NCI-H128 (cell line): ENCODE data around the gene ITGB5.

Experiments used
- DNase-seq: peaks from one replicate; lab custom pipeline; 2025; ENCODE audit not compliant: unreplicated experiment; lab: John Stamatoyannopoulos, UW

The ITGB5 gene

DNA sequence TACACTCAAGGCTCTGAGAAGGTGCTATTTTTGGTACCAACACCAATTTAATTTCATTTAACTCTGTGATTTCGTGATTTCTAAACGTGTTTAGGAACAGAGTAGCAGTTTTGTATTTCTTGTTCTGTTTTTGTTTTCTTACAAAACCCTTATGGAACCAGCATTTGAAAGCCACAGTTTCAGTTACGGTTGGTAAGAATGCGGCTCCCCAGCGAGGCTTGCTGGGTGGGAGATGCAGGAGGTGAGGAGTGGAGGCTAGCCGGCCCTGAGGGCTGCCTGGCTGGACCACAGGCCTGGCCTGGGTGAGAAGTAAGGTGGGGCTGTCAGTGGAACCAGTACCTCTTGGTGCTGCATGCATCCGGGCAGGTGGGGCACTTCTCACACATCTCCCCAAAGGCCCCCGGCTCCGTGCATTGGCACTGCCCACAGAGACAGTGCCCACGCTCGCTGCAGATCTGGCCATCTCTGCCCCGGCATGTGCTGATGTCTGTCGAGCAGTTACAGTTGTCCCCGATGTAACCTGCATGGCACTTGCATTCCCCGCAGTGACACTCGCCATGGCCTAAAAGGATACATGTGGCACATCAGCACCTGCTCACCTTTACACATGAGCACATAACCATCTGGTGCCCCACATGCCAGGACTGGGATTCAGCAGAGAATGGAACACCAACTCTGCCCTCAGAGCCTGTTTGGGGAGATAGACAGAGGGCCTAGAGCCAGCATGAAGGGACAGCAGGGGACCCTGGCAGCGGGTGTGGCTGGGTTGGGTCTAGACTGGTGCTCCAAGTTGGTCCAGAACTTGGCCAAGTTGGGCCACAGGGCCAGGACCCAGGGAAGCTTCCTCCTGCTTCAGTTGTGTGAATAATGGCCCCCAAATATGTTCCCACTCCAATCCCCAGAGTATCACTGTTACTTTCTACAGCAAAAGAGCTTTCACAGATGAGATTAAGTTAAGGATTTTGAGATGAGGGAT is 113.5 kb downstream of the ITGB5 start:
- no peak for DNase-seq

DNA sequence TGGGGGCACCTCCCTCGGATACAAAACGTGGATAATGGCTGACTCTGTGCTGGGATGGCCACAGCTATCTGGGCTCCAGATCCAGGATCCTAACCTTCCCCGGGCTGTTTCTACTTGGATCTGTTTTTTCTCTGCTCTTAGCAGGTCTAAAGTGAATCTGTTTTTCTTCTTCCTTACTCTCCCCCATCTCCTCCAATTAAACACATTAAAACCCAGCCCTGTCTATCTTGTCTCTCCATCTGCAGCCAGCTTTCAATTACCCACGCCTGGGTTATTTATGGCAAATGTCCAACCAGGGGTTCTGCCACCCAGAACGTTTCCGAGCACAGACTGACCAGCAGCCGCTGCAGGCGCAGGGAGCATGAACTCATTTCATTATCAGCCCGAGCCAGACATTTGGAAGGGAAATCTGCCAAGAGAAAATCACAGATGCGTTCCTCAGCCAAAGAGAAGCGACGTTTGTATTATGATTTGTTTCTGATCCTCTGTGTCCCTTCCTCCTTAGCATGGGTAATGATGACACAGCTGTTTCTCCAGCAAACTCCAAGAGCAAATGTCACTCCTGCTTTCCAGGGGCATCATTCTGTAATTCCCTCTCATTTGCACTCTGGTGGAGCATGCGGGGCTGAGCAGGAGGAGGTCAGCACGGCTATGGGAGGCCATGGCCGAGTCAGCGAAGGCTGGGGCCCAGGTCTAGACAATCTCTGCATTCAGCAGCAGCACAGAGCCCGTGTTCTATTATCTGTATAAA is 114.9 kb downstream of the ITGB5 start:
- DNase-seq: no peak

DNA sequence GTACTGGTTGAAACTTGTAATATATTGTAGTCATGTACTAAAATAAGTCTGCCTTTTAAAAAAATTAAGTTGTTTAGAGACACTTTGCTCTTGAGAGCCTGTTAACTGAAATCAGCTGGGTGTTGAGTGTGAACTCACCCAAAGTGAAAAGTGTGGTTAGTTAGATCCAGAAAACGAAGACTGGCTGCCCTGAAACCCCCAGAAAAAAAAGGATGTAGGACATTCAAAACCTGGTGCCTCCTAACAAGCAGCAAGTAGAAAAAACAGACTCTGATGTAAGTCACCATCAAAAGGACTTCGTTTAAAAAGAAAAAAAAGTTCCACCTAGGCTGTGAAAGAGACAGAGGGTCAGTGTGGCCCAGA is 116.1 kb downstream of the ITGB5 start:
- DNase-seq: no peak

DNA sequence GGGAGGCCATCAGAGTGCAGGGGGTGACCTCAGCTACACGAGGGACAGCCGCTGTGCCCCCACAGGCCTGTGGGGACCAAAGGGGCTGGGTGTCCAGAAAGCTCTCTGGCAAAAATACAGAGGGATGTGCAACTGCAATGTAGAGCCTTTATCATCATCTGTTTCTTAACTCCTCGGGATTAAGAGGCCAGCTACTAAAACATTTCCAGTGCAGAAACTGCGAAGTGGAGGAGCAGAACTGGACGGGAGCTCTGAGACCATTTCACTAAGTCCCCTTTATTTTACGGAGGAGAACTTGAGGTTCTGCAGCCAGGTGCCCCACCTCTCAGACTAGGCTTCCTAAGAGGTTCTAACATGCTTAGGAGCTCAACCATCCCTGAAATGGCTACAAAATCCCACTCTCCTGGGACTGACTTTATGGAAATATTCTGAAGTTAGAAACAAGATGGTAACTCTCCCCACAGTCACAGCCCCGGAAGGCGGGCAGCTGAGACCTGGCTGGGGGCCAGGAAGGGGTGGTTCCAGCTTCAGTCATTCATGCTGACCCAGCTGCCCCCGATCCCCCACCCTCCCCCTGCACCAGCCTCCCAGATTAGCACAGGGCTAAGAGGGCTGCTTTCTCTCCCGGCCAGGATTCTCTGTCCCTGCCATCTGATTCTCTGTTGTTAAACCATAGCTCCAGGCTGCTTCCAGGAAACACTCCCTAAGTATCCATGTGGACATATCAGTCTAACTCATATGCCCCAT is 116.7 kb downstream of the ITGB5 start:
- DNase-seq: no peak

DNA sequence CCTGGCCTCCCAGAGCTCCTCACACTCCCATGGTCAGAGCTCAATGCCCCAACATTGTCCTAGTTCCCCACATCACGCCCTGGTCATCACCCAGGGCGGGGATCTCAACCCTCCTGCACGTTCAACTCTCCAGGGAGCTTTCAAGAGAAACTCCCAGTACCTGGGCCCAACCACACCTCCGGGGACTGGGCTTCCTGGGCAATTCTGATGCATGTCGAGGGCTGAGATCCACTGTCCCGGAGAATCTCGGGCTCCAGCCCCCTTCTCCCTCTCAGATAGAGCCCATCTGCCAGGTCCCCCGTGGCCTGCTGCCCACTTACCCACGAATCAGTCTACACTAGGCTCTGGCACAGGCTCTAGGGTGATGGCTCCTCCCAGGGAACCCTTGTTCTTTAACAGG is 117.7 kb downstream of the ITGB5 start:
- DNase-seq: no peak

DNA sequence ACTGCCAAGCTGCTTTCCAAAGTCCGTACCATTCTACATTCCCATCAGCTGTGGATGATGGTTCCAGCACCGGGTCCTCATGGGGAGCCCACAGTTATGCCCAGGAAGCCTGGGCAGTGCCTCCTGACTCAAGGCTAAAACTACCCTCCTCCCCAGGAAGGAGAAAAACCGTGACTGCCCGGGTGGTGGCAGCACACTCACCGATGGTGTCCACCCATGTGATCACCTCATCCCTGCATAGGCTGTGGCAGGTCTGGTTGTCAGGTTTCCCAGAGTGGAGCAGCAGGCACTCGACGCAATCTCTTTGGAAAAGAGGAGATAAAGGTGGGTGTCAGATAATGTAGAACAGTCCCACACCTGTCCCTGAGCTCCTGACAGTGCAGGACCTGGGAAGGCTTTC is 118.4 kb downstream of the ITGB5 start:
- DNase-seq: no peak

DNA sequence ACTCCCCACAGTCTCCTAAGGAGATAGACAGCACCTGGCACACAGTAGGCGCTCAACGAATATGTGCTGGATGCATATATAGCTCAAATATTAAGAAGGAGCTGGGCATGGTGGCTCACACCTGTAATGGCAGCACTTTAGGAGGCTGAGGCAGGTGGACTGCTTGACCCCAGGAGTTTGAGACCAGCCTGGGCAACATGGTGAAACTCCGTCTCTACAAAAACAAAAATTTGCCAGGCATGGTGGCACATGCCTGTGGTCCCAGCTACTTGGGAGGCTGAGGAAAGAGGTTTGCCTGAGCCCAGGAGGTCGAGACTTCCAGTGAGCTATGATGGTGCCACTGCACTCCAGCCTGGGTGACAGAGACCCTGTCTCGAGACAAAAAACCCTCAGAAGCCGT is 119.5 kb downstream of the ITGB5 start:
- no peak for DNase-seq

DNA sequence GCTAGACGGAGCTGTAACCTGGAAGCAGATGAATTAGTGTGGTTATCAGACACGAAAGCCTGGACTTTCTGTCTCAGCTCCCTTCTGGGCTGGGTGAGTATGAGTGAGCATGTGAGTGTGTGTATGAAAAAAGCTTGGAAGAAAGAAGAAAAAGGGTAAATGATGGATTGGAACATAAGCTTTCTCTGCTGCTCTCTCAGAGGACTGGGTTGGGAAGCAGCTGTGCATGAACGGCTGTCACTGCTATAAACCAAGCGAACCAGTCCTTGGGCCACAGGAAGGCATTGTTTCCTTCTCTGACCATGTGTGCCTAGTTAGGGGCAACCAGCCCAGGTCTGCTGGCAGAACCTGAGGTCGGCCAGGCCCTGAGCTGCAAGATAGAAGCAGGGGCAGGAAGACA is 119.9 kb downstream of the ITGB5 start:
- DNase-seq: no peak

DNA sequence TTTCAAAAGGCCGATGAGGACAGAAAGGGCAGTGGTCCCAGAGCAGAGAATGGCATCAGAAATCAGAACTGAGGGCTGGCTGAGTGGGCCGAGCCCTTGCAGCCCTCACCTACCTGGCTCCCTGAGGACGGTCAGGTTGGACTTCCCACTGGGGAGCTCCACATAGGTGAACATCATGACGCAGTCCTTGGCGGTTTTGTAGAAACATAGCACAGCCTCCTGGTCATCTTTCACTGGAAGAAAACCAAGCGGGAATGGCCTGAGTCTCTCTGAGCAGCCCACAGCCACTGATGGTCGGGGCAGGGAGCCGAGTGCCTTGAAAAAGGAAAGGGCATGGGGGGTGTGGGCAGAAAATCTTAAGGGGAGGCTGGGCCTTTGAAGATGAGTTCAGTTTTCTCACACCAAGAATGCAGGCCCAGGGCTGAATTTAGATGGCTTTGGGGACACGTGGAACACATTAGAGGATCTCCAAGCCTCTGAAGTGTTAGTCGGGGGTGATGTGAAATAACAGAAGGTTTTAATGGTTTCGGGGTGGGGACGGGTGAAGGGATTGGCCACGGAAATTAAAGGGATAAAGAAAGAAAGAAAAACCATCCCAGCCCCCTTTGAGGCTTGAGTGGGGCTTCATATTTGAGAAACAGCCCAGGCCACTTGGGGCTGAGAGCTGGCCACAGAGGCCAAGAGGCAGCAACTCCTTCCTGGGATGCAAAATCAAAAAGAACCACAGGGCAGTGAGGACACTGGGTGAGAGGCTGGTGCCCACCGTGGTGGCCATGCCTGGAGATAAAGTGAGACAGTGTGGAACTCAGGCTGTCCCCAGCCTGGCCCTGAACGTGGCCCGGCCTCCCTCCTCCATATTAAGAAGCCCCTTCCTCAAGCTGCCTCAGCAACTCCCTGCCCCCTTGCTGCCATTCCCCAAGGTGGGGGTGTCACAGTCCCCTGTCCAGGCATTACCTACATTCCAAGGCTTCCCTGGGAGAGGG is 120.8 kb downstream of the ITGB5 start:
- DNase-seq: no peak

DNA sequence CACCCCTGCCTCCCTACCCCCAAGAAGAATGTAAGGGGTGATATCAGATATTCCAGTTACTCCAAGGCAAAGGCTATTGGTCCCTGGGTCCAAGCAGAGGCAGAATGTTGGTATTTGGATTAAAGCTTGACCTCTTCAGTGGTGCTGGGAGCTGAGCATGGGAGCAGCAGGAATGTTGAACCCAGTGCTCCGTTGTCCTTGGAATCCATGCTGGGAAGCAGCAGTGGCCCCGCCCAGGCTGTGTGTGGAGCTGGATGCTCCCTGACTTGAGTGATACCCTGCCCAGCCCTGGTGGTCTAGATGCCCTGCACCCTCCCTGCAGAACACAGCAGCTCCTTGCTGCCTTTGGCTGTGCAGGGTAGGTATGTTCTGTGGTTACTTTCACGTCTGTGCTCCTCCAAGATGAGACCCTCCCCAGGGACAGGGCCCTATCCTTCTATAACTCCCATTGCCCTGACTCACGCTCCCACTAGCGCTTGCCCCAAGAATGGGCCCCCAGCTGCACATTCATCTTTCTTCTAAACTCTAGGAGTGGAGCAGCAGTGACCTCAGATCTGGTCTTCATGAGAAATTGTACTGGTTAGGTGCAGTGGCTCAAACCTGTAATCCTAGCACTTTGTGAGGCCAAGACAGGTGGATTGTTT is 121.8 kb downstream of the ITGB5 start:
- DNase-seq: no peak

DNA sequence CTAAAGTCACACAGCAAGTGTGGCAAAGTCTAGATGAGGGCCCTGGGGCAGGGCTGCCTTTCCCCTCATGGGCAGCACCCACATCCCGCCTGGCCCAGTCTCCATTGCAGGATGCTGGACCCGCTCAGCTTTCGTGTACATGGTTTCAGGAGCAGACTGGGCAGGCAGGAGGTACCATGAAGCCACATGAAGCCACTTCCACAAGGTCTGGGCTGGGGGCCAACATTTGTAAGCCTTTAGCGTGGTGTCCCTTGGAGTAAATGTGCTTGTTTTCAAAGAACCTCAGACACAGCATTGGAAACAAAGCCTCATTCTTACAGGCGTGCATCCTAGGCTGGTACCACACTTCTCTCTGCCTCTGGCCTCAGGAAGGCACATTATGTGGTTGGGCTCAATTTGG is 122.4 kb downstream of the ITGB5 start:
- DNase-seq: no peak

DNA sequence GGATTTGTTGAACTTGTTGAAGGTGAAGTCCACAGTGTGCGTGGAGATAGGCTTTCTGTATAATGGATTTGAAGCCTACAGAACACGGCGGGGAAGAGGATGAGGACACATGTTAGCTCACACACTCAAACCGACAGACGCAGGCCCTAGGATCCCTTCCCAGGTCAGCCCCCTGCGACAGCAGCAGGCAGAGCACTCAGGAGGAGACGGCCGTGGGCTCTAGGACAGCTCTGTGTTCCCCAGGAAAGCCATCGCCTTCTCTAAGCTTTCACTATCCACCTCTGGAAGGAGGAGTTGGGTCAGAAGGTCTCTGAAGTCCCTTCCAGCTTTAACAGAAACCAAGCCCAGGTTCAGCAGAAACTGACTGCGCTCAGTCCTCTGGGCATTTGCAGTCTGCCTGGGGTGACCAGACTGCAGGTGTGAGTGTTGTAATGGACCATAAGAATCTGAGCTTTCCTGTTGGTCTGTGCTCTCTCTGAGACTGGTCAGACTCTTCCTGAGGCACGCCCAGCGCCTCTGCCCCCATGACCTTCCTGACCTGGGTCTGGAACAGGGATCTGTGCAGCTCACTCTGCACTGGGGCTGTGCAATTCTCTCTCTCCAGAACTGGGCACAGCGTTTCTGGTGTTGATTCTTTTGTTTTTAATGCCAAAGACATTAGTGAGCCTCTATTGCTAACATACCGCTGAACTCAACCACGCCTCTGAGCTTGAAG is 123.4 kb downstream of the ITGB5 start:
- no peak for DNase-seq

DNA sequence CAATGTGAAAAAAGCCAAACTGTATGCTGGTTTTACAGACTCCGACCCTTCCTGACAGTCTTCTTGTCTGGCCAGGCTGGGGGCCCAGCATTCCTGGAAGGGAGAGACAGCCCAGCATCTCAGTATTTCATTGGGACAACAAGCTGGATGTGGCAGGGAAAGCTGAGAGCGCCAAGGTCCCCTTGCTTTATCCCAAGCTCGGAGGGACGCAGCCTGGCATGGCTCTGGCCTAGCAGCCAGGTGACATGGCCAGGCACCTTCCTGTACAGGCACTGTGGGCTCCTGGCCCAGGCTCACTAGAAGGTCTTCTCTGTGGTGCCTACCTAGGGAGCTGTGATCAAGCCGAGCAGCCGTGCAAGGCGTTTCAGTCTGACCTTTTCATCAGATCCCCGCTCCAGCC is 124.0 kb downstream of the ITGB5 start:
- DNase-seq: no peak

DNA sequence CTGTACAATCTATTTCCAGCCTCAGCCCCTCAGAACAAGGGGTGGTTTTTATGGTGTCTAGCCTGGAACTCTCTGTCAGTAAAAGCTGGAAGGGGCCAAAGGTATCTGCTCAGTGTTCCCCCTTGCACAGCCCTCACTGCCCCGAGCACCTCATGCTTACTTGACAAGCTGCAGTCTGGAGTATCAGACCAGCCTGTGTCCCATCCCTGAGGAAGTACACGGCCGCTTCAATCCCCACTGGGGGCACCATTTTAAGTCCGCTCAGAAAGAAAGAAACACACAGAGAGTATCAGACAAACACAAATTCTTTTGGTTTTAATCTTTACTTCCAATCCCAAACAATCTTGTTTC is 124.5 kb downstream of the ITGB5 start:
- no peak for DNase-seq

DNA sequence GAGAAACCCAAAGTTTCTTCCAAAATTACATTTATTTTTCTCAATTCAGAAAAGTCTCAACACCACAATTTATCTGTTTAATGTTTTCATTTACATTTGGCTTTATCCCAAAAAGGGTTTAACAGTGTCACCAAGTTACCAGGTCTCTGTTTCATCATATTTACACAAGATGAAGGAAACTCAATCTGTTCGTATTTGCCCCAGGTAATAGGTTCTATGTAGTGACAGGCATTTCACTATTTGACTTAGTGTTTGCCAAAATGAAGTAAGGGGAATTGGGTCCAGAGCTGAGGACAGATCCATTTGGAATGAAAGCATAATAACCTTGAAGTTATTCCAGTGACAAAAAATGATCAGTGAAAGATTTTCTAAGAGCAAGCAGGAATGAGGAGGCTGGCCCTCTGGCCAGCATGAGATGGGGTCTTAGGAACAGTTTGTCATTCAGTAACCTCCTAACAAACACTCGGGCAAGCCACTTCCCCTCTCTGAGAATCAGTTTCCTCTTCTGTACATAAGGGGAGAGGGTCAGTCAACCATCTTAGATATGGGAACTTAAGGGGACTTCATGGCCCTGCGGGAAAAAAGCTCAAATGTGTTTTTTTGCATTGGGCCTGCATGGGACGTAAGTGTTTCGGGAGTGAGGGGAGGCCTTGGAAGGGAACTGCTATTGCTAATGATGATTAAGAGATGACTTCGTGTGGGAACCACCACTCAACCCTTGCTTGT is 125.1 kb downstream of the ITGB5 start:
- DNase-seq: no peak

DNA sequence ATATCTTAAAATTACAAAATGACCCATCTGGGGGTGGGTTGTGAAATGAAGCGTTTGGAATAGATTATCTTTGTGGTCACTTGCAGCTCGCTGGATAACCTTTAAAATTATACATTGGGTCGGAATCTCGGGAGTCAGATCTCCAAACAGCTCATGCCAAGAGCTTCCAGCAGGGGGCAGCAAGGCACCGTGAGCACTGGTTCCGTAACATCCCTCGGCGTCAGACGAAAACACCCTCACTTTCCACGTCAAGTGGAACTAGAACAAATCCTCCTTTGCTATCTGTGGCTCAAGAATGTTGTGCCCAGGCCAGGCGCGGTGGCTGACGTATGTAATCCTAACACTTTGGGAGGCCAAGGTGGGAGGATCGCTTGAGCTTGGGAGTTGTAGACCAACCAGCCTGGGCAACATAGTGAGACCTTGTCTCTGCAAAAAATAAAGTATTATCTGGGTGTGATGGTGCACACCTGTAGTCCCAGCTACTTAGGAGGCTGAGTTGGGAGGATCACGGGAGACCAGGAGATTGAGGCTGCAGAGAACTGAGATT is 125.8 kb downstream of the ITGB5 start:
- peak; percentile 68 for DNase-seq

DNA sequence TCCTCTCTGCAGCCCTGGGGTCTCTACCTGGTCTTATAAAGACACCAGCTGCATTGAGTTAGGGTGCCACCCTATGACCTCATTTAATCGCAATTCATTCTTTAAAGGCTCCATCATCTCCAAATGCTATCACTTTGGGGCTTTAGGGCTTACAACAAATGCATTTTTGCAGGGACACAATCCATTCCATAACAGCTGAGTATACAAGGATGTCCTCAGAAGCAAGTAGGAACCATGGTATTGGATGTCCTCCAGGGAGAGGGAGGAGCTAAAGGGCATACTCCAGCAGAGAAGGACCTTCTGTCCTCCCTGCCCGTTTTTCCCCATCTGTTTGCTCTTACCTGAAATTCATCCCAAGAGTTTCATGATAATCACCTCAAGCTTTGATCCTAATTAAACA is 126.6 kb downstream of the ITGB5 start:
- DNase-seq: no peak

DNA sequence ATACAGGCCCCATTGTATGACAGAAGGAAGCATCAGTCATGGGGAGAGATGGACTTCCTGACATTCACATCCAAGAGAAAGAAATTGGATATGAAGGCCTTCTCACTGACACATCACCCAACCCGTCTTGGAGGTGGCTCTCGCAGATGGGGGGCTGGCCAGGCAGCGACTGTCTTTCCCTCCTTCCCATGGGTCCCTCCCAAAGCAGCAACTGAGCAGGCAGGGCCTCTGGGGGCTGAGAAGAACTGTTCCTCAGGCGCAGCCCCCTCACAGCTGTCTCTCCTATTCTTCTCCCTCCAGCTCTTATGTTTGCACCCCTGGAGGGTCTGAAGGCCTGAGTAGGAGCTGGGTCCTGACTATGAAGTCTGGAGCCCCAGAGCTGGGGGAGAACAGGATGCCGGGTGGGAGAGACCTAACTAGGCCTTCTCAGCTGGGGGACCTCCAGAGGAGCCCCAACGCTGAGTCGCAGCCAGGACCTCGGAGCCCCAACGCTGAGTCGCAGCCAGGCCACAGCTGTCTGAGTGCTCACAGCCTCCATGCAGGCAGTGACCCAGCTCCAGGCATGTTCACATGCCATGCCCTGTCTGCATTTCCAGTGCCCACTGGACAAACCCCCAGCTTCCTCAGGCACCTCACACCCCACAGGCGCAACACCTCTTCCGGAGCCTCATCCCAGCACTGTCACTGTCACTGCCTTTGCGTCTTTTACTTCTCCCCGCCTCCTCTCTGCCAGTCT is 127.3 kb downstream of the ITGB5 start:
- DNase-seq: no peak
